Body of pancreas (tissue), 4 donors: Measurements from ENCODE around the gene B3GAT1. TPM values are rescaled to one million over a fixed set of nuclear protein-coding genes. Genes with fewer than 3 reads are reported as not detected.

Experiments used
- ATAC-seq: fragments of 150-250 bp; one replicate; pipeline ENCODE4 v1.9.1; 2016
- DNase-seq, 4 donors: peaks; one replicate each; pipeline ENCODE4 v3.0.0-alpha.2; 2019
- H3K27ac ChIP-seq, 4 donors: fragments of 200-600 bp; sonication (generic); 1 replicate in 3 of 4; 2 replicates in 1 of 4; pipeline versions ENCODE4 v1.5.1 to v1.6.1; 2016 to 2019; ENCODE audit warnings: mild to moderate bottlenecking in 1 of 4, mixed read lengths in 1 of 4, moderate library complexity in 1 of 4
- H3K27me3 ChIP-seq, 2 donors: fragments of 200-600 bp; sonication (generic); one replicate each; pipeline ENCODE4 v1.6.0; 2016; ENCODE audit warnings: mild to moderate bottlenecking in 1 of 2
- H3K36me3 ChIP-seq, 2 donors: fragments of 200-600 bp; sonication (generic); replicated peaks in 1 of 2; 2 replicates each; pipeline ENCODE4 v1.5.1; 2016; ENCODE audit warnings: low read depth in 2 of 2; ENCODE audit not compliant: insufficient read depth in 1 of 2
- H3K4me1 ChIP-seq: fragments of 200-600 bp; sonication (generic); one replicate; pipeline ENCODE4 v1.6.0; 2016
- H3K4me3 ChIP-seq, 2 donors: fragments of 200-600 bp; sonication (generic); 1 replicate in 1 of 2; 2 replicates in 1 of 2; pipeline ENCODE4 v1.5.1; 2016 to 2019
- H3K9me3 ChIP-seq, 3 donors: fragments of 200-600 bp; sonication (generic); 1 replicate in 2 of 3; 2 replicates in 1 of 3; pipeline ENCODE4 v1.5.1; 2016
- POLR2A ChIP-seq, 3 donors: fragments of 450-650 bp; IDR thresholded peaks; one replicate each; pipeline ENCODE4 v1.6.1; 2016; ENCODE audit warnings: antibody characterized with exemption in 3 of 3, mild to moderate bottlenecking in 2 of 3
- WGBS, 2 donors: methylation state at CpG; one replicate each; pipeline ENCODE4 v1.1.5; 2017; 5-methylcytosine and 5-hydroxymethylcytosine counted together
- intact Hi-C: fragments of 100-400 bp; cut with DNase I; formaldehyde crosslinking; loops from one replicate; pipeline ENCODE4 v1.15.1; 2023
- total RNA-seq, 2 donors: library from RNA; depleted of rRNA; stranded (reverse); fragments of >200 nt; gene quantifications; one replicate each; pipeline ENCODE4 v1.1.0, GENCODE V29; 2016
- TF ChIP-seq, protein P1 (sequence below), 7 experiments: fragments of 450-650 bp in 4 of 7; fragments of 200-600 bp in 3 of 7; sonication (generic) in 3 of 7; IDR thresholded peaks; one replicate each; pipeline ENCODE4 v1.5.1; 2016 to 2019; ENCODE audit warnings: antibody characterized with exemption in 7 of 7

The B3GAT1 gene
- total RNA-seq, 2 donors from 2014 or later = under 0.01 TPM; not detected in 1

GRCh38 chr11:134413043-134413825 is 1.2 kb upstream of the B3GAT1 start:
- Histone ChIP-seq H3K27me3 (no peaks in the 10 kb centered on the region), H3K4me1 (peaks cover 13% of the 10 kb centered on the region), H3K9me3 (no peaks in the 10 kb centered on the region), H3K36me3 (no peaks in the 10 kb centered on the region), H3K4me3 (no peak overlapping the region), H3K27ac (no peak overlapping the region)
- TF ChIP-seq POLR2A (IDR thresholded peaks at IDR 0.05) = no peak
- TF ChIP-seq, protein P1, sequence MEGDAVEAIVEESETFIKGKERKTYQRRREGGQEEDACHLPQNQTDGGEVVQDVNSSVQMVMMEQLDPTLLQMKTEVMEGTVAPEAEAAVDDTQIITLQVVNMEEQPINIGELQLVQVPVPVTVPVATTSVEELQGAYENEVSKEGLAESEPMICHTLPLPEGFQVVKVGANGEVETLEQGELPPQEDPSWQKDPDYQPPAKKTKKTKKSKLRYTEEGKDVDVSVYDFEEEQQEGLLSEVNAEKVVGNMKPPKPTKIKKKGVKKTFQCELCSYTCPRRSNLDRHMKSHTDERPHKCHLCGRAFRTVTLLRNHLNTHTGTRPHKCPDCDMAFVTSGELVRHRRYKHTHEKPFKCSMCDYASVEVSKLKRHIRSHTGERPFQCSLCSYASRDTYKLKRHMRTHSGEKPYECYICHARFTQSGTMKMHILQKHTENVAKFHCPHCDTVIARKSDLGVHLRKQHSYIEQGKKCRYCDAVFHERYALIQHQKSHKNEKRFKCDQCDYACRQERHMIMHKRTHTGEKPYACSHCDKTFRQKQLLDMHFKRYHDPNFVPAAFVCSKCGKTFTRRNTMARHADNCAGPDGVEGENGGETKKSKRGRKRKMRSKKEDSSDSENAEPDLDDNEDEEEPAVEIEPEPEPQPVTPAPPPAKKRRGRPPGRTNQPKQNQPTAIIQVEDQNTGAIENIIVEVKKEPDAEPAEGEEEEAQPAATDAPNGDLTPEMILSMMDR (IDR thresholded peaks at IDR 0.05) = no peak
- ATAC-seq (no peak), DNase-seq (no peak)
- intact Hi-C loops = no loop called here
- WGBS, 2 donors = 8 to 18% methylated on average over 15 to 22 of the region's 22 CpGs

DNA sequence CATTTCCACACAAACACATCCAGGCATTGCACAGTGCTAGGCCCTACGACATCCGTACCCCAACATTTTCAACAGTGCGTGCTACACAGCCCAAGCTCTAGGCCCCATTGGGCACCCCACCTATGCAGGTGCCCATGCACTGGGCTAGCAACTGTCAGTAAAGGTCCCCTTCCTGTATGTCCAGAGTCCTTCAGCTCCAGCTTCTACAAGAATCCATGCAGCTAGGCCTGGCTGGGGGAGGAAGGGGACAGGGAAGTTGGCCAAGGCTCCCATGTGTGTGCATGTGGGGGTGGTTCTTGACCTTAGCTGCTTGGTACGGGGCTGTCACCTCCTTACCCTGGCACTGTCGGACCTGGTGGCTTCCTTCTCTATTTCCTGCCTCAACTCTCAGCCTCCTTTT is 1.3 kb downstream of the B3GAT1 start:
- Histone ChIP-seq H3K27ac (no peak overlapping the region), H3K27me3 (no peaks in the 10 kb centered on the region), H3K36me3 (no peaks in the 10 kb centered on the region), H3K9me3 (no peaks in the 10 kb centered on the region), H3K4me1 (peaks cover 13% of the 10 kb centered on the region), H3K4me3 (no peak overlapping the region)
- no peak for DNase-seq
- intact Hi-C loops = no loop called here
- ATAC-seq = no peak
- 71 to 73% methylated on average over 5 of the region's 5 CpGs for WGBS, 2 donors
- TF ChIP-seq POLR2A (IDR thresholded peaks at IDR 0.05) = no peak
- TF ChIP-seq, protein P1 (IDR thresholded peaks at IDR 0.05) = no peak

DNA sequence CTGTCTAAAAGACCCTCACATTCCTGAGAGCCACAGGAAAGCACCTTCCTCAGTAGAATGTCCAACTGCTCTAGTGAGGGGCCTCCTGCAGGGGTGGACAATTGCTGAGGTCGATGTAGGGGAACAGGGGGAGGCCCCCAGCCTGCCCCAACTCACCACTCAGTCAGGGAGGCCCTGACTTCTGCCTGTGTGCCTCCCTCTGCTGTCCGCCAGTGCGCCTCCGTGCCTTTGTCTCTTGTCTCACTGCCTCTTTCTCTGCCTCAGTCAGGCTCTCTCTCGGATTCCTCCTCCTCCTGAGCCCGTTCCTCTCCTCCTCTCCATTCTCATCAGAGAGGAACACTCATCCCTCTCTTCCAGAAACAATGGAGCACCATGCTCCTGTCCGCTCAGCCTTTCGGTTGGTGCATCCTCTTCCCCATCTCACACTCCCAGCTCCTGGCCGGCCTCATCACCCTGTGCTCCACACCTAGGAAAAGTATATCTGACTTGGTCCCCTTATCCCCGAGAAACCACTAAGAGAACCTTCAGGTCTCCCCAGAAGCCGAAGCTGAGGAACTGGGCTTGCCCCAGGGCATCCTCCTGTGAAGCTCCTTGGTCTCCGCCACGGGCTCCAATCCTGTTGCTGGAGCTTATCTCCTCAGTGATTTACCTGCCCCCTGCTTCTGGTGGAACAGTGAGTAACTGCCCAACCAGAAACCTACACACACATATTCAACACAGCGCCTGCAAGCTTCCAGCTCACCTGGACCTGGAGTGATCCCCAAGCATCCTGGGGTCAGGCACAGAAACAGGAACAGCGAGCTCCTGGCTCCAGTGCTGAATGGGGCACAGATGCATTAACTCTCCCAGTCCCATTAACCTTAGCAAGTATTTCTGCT is 2.3 kb downstream of the B3GAT1 start:
- no peaks in the 10 kb centered on the region for H3K36me3 ChIP-seq
- no peaks in the 10 kb centered on the region for H3K9me3 ChIP-seq
- H3K4me3 ChIP-seq = no peak overlapping the region
- ATAC-seq (no peak), DNase-seq (no peak)
- intact Hi-C loops = no loop called here
- H3K27me3 ChIP-seq = no peaks in the 10 kb centered on the region
- 54 to 56% methylated on average over 14 to 15 of the region's 15 CpGs for WGBS, 2 donors
- H3K27ac ChIP-seq = no peak overlapping the region
- no peak for TF ChIP-seq POLR2A (IDR thresholded peaks at IDR 0.05)
- TF ChIP-seq, protein P1 (IDR thresholded peaks at IDR 0.05) = no peak
- H3K4me1 ChIP-seq = peaks cover 13% of the 10 kb centered on the region

DNA sequence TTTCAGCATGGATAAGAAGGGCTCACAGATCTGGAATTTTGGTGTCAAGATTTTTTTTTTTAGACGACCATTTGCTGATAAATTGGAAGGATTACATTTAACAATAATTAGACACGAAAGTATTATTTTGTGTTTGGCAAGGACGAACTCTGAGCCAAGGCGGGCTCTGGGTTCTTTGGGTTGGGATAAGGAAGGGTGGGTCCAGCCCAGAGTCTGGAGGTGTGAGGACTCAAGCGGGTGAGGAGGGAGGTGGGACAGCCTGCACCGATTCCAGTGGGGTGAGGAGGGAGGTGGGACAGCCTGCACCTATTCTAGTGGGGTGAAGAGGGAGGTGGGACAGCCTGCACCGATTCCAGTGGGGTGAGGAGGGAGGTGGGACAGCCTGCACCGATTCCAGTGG is 4.1 kb downstream of the B3GAT1 start:
- ATAC-seq (no peak), DNase-seq (no peak)
- intact Hi-C loops = no loop called here
- Histone ChIP-seq H3K27ac (no peak overlapping the region), H3K36me3 (no peaks in the 10 kb centered on the region), H3K4me1 (peaks cover 12% of the 10 kb centered on the region), H3K27me3 (no peaks in the 10 kb centered on the region), H3K4me3 (no peak overlapping the region), H3K9me3 (no peaks in the 10 kb centered on the region)
- 33 to 36% methylated on average over 8 of the region's 8 CpGs for WGBS, 2 donors
- TF ChIP-seq POLR2A (IDR thresholded peaks at IDR 0.05) = no peak
- TF ChIP-seq, protein P1 (IDR thresholded peaks at IDR 0.05) = no peak
